ENCODE measurements around the gene TSC1.
"Not testable (repeated sequence)": the region's sequence is repeated elsewhere in the genome, so short reads cannot be mapped to it uniquely, and the experiment has no call there.

The TSC1 gene

DNA sequence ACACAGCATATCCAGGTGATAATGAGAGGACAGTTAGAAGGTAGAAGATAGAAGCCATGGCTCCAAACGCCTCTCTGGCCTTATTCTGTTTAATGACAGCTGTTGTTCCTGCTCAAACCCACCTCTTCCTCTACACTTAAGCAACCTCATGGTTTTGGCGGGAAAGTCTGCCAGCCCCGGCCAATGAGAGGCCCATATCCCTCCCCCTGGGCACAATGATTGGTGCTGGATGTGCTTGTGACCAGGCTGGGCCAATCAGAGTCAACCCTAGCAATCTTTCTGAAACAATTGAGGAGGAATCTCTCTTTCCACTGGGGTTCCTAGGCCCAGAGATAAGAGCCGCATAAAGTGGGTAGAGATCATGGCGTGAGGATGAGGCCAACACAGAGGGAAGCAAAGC, 29.3 kb upstream of the TSC1 start:
- no peak overlapping the region for H3K4me3 ChIP-seq (ENCODE audit: low read length)
- no peak for DNase-seq (ENCODE audit: low read depth)
- TF ChIP-seq, protein P1, sequence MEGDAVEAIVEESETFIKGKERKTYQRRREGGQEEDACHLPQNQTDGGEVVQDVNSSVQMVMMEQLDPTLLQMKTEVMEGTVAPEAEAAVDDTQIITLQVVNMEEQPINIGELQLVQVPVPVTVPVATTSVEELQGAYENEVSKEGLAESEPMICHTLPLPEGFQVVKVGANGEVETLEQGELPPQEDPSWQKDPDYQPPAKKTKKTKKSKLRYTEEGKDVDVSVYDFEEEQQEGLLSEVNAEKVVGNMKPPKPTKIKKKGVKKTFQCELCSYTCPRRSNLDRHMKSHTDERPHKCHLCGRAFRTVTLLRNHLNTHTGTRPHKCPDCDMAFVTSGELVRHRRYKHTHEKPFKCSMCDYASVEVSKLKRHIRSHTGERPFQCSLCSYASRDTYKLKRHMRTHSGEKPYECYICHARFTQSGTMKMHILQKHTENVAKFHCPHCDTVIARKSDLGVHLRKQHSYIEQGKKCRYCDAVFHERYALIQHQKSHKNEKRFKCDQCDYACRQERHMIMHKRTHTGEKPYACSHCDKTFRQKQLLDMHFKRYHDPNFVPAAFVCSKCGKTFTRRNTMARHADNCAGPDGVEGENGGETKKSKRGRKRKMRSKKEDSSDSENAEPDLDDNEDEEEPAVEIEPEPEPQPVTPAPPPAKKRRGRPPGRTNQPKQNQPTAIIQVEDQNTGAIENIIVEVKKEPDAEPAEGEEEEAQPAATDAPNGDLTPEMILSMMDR (conservative IDR thresholded peaks at IDR 0.05; ENCODE audit: low read depth, low read length) = no peak

DNA sequence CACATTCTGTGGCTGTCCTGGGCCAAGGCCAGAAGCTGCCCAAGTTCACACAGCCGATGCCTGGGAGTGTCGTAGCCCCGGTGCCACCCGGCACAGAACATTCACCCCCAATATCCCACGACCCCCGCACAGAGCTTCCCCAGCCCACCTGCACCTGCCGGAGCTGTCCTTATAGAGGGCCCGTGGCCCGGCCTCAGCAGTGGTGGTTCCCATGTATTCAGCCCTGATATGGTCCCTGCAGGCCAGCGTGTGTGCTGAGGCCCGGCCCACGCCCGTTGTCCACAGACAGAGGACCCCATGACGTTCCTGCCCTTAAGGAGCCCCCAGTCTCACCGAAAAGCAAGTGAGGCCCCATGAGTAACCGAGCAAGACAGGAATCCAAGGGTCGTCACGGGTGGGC, 28.8 kb upstream of the TSC1 start:
- no peak for DNase-seq (ENCODE audit: low read depth)
- H3K4me3 ChIP-seq (ENCODE audit: low read length) = no peak overlapping the region
- TF ChIP-seq, protein P1 (conservative IDR thresholded peaks at IDR 0.05; ENCODE audit: low read depth, low read length) = no peak

DNA sequence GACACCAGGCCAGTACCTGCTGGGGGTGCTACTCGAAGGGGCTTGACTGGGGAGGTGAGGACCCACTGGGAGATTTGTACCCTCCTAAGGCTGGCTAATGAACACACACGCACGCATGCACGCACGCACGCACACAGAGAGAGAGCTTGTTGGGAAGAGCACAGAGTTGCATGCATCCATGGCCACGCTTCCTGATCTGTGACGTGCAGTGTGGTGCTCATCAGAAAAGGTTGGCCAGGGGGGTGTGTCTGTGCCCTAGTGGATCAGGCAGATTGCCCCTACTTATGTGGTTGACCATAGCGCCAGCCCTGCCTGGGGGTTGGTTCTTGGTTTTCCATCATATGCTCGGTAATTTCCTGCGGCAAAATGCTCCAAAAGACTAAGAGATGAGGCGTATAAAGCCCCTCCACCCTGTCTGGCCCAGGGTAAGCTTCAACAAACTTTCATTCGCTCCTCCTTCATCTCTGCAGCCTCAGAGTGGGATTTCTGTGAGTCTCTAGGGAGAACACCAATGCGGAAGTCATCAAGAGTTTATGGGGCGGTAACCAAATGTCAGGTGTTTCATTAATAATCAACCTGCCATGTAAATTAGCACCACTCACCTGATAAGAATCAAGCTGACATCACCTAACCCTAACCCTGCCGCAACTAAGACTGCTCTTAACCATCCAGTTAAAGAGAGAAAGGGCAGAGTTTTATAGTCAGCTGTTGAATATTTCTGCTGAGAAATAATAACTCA, 26.1 kb upstream of the TSC1 start:
- DNase-seq (ENCODE audit: low read depth) = no peak
- H3K4me3 ChIP-seq (ENCODE audit: low read length) = no peak overlapping the region
- TF ChIP-seq, protein P1 (conservative IDR thresholded peaks at IDR 0.05; ENCODE audit: low read depth, low read length) = no peak

- TF ChIP-seq, protein P1 (conservative IDR thresholded peaks at IDR 0.05; ENCODE audit: low read depth, low read length) = no peak
- H3K4me3 ChIP-seq (ENCODE audit: low read length) = no peak overlapping the region
- DNase-seq (ENCODE audit: low read depth) = no peak
Observed at GRCh38 chr9:132969783-132970182, 25.4 kb upstream of the TSC1 start.

- not testable (repeated sequence) for H3K4me3 ChIP-seq (ENCODE audit: low read length); DNase-seq (ENCODE audit: low read depth)
Observed at GRCh38 chr9:132967908-132968307, 23.5 kb upstream of the TSC1 start.

DNA sequence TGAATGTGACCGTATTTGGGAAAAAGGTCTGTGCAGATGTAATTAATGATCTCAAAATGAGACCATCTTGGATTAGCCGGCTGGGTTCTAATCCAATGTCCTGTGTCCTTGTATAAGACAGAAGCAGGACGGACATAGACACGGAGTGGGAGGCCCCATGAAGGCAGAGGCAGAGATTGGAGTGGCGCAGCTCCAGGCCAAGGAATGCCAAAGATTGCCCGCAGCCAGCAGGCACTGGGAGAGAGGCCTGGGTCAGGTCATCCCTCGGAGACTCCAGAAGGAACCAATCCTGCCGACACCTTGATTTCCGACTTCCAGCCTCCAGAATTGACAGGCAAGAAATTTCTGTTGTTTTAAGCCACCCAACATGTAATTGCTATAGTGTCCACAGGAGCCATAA, 21.1 kb upstream of the TSC1 start:
- DNase-seq (ENCODE audit: low read depth) = no peak
- TF ChIP-seq, protein P1 (conservative IDR thresholded peaks at IDR 0.05; ENCODE audit: low read depth, low read length) = no peak
- no peak overlapping the region for H3K4me3 ChIP-seq (ENCODE audit: low read length)

DNA sequence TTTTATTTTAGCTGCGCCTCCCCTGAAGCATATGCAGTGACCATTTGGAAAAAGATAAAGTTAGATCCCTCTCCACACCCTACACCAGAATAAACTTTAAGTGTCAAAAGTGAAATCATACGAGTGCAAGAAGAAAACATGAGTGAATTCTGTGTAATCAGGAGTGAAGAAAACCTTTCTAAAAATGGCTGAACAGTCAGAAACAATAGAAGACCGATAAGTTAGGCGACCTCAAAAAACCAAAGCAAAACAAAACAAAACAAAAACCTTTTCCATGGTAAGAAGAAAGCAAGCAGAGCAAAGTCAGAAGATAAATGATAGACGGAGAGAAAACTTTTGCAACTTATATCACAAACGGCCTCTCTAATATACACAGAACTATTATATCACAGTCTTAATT, 16.6 kb upstream of the TSC1 start:
- no peak overlapping the region for H3K4me3 ChIP-seq (ENCODE audit: low read length)
- TF ChIP-seq, protein P1 (conservative IDR thresholded peaks at IDR 0.05; ENCODE audit: low read depth, low read length) = no peak
- DNase-seq (ENCODE audit: low read depth) = no peak
